Islet of Langerhans (tissue), 1 donor: Measurements from ENCODE around the gene IRF9.

Experiments used
- FAIRE-seq: peaks from one replicate; lab custom pipeline; 2011; peaks lifted over from hg19 to GRCh38; lab: Jason Lieb, UNC

IRF9 gene

DNA sequence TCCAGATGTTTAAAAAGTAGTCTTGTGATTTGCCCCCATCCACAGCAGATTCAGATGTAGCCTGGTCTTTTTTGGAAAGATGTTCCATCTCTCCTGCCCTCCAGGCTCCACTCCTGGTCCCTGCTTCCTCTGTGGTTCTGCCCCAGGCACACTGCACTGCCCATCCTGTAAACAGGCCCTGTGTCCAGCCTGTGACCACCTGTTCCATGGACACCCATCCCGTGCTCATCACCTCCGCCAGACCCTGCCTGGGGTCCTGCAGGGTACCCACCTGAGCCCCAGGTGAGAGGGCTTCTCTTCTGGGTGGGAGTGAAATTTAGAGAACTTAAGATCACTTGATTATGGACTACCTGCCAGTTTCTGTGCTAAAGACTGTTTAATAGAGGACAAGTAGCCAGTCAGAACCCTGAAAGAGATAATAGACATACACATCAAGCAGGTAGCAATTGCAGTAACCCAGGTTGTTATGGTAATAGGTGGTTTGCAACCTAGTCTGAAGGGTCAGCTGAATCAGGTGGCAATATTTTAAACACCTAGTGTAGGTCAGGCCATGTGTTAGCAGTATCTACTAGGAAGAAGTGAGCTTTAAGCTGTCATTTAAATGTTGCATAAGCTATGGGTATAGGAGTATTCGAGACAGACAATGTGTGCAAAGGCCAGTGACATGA is 11.6 kb upstream of the IRF9 start:
- no peak for FAIRE-seq

GRCh38 chr14:24150061-24150460 is 11.0 kb upstream of the IRF9 start:
- FAIRE-seq = no peak

DNA sequence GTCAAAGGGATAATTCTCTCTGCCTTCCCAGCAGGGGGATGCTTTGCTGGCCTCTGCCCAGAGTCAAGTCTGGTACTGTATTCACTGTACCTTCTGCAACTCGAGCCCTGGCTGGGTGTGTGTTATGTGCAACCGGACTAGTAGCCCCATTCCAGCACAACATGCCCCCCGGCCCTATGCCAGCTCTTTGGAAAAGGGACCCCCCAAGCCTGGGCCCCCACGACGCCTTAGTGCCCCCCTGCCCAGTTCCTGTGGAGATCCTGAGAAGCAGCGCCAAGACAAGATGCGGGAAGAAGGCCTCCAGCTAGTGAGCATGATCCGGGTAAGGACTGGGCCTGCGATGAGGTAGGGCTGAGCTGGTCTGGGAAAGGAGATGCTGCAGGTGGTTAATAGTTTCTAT is 10.5 kb upstream of the IRF9 start:
- FAIRE-seq = no peak

GRCh38 chr14:24150993-24151392 is 10.1 kb upstream of the IRF9 start:
- no peak for FAIRE-seq

DNA sequence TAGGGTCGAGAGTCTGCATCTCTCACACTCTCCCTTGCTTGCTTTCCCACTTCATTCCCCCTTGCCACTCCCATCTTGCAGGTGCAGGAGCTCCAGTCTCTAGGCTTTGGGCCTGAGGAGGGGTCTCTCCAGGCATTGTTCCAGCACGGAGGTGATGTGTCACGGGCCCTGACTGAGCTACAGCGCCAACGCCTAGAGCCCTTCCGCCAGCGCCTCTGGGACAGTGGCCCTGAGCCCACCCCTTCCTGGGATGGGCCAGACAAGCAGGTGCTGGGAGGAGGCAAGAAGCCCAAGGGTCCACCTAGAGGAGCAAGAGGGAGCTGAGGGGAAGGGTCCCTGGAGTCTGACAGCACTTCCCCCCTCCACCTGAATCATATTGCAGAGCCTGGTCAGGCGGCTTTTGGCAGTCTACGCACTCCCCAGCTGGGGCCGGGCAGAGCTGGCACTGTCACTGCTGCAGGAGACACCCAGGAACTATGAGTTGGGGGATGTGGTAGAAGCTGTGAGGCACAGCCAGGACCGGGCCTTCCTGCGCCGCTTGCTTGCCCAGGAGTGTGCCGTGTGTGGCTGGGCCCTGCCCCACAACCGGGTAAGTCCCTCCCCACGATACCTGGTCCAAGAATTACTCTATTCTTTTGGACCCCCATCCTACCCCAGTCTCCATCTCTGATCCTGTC is 9.5 kb upstream of the IRF9 start:
- no peak for FAIRE-seq

GRCh38 chr14:24155100-24155499 is 6.0 kb upstream of the IRF9 start:
- FAIRE-seq = no peak

DNA sequence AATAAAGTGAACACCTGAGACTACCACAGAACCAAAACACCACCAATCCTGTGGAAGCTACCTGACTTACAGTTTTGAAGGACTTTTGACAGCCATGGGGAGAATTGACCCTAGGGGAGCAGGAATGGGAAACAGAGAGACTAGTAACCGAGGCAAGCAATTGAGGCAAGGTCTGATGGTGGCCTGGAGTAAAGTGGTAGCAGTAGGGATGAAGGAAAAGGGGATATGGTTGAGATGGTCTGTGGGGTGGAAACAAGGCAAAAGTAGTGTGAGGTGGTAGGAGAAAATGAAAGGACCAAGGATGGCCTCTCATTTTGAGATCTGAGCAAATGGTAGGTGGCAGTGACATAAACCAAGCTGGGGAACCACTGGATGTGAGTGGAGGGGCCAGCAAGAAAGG is 4.2 kb upstream of the IRF9 start:
- FAIRE-seq = no peak

- FAIRE-seq = no peak
Measured at GRCh38 chr14:24157331-24157730, 3.7 kb upstream of the IRF9 start.

DNA sequence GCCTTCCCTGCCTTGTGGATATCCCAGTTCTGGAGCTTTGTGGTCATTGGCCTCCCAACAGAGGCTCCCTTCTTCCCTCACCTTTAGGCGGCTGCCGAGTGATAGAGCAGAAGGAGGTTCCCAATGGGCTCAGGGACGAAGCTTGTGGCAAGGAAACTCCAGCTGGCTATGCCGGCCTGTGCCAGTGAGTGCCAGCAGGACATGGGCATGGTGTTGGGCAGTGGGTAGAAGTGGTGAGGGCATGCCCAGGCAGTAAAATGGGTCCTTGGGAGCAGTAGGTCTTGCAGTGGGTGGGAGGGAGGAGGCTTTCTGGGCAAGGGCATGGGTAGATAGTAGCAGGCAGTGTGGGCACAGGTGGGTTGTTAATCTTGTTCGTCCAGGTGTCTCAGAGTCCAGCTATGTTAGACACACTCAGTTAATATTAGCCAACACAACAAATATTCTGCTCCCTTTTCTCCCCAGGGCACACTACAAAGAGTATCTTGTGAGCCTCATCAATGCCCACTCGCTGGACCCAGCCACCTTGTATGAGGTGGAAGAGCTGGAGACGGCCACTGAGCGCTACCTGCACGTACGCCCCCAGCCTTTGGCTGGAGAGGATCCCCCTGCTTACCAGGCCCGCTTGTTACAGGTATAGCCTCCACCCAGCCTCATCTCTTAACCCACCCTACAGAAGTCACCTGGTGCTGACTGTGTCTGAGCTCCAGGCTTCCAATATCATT is 1.1 kb upstream of the IRF9 start:
- no peak for FAIRE-seq

DNA sequence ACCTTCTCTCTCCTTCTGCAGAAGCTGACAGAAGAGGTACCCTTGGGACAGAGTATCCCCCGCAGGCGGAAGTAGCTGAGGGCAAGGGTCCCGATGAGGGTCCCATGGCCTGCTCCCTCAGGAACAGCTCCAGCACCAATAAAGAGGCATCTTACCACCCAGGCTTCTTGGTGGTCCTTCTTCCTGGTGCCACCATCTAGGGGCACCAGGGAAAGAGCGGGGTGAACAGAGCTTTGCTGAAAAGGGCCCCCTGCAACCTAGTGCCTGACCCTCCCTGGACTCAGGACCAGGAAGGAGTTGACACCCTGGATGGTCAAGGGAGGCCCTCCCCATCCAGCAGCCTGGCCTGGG is 591 bp upstream of the IRF9 start:
- no peak for FAIRE-seq

- no peak for FAIRE-seq
Measured at GRCh38 chr14:24162093-24162492, 1.0 kb downstream of the IRF9 start.

DNA sequence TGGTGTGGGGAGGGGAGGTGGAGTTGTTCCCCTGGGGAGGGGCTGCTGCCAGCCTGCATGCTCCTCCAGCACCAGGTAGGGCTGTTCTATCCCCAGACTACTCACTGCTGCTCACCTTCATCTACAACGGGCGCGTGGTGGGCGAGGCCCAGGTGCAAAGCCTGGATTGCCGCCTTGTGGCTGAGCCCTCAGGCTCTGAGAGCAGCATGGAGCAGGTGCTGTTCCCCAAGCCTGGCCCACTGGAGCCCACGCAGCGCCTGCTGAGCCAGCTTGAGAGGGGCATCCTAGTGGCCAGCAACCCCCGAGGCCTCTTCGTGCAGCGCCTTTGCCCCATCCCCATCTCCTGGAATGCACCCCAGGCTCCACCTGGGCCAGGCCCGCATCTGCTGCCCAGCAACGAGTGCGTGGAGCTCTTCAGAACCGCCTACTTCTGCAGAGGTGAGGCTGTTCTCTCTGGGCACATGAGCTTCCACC is 3.5 kb downstream of the IRF9 start:
- no peak for FAIRE-seq

DNA sequence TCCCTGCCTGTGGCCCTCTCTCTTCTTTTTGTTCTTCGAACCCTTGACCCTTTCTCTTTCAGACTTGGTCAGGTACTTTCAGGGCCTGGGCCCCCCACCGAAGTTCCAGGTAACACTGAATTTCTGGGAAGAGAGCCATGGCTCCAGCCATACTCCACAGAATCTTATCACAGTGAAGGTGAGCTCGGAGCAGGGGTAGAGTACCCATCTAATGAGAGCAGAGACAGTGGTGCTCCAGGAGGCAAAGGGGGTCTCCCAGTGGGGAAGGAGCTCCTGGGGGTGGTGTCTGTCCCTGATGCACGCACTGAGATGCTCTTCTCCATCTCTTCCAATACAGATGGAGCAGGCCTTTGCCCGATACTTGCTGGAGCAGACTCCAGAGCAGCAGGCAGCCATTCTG is 4.7 kb downstream of the IRF9 start:
- FAIRE-seq = no peak

- FAIRE-seq = no peak
Measured at GRCh38 chr14:24167469-24168114, 6.5 kb downstream of the IRF9 start.

DNA sequence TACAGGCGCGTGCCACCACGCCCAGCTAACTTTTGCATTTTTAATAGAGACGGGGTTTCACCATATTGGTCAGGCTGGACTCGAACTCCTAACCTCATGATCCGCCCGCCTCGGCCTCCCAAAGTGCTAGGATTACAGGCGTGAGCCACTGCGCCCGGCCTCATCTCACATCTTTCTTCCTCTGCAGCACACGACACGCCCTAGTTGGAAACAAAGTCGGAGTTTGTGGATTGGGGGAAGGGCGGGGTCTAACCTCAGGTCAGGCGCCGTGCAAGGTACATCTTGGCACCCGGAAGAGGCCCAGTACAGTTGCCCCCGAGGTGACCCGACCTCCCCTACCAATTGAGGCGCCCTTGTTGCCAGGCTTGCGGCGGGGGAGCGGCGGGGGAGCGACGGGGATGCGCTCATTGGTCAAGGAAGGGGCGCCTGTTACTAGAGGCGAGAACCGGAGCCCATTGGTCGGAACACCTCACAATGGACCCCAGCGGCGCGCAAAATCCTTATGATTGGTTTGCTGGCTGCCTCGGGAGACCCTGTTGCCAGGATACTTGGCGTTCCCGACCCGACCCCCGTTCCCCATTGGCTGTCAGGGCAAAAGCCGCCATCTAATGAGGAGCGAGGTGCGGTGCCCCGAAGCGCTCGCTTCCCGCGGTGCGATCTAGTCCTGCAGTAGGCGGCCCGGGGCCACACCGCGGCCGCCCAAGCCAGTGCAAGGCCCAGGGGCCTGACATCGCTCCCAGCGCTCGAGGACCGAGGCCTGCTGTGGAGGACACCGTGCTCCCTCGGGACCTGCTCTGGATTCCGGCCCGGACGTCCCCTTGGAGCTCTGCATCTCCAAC is 10.6 kb downstream of the IRF9 start, which contains the start of gene REC8:
TSS of gene REC8 (plus strand) at position 659 of the 839 bp plus-strand sequence. CDS start 473 bp downstream, outside the sequence.
- FAIRE-seq = peak; percentile 38

- FAIRE-seq = no peak
Measured at GRCh38 chr14:24172261-24172860, 11.3 kb downstream of the IRF9 start.

- no peak for FAIRE-seq
Measured at GRCh38 chr14:24172871-24173281, 11.8 kb downstream of the IRF9 start.

DNA sequence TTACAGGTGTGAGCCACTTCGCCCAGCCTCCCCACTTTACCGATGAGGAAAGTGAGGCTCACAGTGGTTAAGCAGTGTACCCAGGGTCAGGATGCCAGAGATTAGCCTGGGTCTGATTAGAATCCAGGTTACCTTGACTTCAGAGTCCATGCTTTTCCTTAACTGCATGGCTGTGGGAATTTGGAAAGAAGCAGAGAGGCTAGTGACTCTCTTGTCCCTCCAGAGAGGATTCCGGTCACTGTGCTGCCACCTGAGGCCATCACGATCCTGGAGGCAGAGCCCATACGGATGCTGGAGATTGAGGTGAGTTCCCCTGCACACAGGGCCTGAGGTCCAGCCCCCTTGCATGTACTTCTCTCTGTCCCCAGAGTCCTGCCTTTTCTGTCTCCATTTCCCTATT is 15.5 kb downstream of the IRF9 start:
- FAIRE-seq = no peak

DNA sequence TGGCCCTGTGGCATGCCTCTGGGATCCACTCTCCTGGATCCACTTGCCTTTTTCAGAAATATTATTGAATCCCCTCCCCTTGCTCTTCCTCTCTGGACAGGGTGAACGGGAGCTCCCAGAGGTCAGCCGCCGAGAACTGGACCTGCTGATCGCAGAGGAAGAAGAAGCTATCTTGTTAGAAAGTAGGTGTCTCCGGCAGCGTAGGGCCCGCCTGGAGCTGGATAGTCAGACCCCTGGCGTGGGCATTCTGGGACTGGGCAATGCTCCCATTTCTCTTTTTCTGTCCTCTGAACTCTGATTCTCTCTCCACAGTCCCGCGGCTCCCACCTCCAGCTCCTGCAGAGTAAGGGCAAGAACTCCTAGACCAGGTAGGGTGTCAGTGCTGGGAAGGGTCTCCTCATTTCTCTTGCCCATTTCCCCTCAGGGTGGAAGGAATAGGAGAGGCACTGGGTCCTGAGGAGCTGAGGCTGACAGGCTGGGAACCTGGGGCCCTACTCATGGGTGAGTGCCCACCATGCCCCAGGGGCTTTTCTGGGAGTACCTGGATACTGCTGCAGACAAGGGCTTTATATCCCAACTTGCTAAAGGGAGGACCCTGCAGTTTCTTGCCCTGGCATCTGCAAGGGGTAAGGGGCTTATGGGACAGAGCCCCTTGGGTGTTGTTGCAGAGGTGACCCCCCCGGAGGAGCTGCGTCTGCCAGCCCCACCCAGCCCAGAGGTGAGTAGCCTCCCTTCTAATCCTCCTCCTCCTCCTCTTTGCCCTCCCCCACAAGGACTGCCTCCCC is 16.2 kb downstream of the IRF9 start:
- FAIRE-seq = no peak

GRCh38 chr14:24177891-24178290 is 16.8 kb downstream of the IRF9 start:
- no peak for FAIRE-seq
